Measurements from ENCODE around the gene FAM53B.

Gene FAM53B

GRCh38 chr10:124696446-124697392, 47.5 kb downstream of the FAM53B start:
- peak; percentile 58 for DNase-seq

GRCh38 chr10:124695259-124695658, 48.9 kb downstream of the FAM53B start:
- no peak for DNase-seq

GRCh38 chr10:124694481-124695220, 49.5 kb downstream of the FAM53B start:
- peak; percentile 57 for DNase-seq

DNA sequence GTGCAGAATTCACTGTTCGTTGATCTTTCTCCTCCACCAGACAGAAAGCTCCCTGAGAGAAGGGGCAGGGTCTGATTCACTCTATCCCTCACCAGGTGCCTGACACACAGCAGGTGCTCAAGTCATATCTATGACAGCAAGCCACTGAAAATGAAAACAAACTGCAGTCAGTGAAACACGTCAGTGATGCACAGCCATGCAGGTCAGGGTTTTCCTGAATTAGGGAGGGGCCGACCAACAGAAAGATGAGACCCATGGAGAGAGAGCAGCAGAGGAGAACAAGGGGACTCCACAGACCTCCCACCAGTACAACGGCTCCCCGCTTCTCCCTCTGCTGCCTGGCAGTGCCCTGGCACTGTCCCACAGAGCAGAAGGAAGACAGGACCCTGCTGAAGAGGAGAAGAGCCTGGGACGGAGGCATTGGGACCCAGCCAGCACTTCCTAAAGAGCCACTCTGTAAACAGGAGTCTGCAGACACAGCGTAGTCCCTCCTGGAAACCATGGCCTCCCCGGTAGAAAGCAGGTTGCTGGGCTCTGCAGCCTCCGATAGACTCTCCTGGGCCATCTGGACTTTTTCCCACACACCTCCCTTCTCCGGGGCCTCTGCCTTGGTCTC, 50.3 kb downstream of the FAM53B start:
- peak; percentile 65 for DNase-seq

- DNase-seq: no peak
These were observed 50.8 kb downstream of the FAM53B start for GRCh38 chr10:124693396-124693795.

GRCh38 chr10:124692100-124692446, 52.1 kb downstream of the FAM53B start:
- DNase-seq: no peak

DNA sequence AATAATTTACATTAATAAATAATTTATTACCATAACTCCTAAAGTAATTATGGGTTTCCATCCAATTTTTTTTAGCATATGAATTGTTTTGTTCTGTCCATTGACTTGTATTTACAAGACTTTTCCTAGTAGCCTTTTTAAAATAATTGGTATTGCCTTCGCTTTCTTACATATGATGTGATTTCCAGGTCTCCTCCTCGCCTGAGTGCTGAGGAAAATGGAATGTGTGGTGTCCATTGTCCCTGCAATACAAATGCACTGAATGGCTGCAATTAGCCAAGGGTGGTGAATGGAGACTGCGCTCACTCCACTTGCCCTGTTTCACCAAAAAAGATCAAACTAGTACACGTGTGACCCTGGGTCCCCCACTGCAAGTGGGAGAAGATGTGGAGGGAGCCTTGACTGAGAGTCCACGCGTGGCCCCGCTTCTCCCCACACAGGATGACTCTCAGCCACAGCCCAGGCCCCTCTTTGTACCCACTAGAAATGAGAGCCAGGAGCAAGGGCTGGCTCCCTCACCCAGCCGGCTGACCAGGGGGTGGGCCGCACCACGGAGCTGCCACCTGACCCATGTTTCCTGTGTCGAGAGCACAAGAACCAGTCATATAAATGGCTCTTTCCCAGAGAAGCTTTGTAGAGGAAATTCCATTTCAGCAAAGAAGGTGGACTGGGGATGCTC, 52.6 kb downstream of the FAM53B start:
- no peak for DNase-seq

DNA sequence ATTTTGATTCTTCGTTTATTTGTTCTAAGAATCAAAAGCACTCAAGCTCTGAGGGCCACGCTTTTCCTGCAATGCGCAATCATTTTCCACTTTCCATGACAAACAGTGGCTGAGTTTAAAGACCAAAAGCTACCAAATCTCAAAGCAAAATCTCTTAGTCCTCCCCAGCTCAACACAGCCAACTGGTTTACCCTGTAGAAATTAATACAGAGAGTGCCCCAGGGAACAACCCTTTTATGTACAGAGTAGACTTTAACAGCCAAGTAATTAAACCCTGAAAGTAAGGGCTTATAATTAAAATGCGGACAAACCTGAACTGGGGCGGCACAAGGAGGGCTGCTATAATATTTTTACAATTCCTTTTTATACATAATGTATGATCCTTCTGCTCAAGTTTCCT, 53.2 kb downstream of the FAM53B start:
- DNase-seq: no peak

GRCh38 chr10:124689911-124690498, 54.2 kb downstream of the FAM53B start:
- no peak for DNase-seq

DNA sequence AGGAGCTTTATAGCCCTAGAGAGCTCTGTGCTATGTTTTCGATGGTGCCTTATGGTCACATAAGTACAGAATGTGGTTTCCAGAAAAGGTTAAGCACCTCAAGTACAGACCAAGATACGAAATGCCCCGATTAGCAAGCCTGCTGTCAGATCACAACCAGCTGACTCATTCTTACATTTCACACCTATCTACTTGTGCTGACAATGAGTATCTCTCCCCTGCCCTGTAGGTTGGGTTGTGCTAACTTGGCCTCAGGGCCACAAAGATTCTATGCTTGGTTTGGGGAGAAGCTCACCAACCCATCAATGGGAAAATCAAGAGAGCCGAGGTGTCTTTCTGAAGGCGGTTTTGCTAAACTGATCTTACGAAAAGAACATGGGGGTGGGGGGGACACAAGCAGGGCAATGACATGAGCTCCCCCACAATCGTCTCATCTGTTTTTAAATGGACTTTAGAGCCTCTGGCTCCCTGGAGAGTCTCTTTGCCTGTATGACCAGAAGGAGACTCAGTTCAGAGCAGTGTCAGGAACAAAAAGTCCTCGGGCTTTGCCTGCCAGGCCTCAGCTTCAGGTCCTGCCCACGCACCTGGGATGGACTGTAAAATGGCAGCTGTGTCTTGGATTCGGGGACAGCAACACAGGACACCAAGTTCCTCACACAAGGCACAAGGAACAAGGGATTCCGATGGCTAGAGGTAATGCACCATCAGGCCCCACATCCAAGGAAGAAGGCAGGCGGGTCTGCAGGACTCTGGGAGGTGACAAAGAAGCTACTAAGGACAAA, 55.1 kb downstream of the FAM53B start:
- DNase-seq: peak; percentile 89

DNA sequence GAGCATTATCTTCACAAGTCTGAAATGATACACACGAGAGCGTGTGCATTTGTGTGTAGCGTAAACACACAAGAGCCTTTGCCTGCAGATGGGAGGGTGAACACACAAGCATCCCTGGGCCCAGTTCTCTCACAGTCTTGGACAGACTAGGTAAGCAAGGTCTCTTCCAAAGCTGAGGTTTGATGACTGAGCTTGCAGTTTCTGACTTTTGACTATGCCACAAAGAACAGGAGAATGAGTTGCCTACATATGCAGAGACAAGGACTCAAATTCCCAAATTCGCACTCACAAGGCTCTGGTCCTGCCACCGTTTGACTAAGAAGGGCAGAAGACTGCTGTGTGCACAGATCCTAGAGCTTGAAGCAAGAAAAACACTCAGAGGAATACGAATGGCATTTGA, 55.8 kb downstream of the FAM53B start:
- no peak for DNase-seq

- no peak for DNase-seq
These were observed 57.3 kb downstream of the FAM53B start for GRCh38 chr10:124686707-124687376.

DNA sequence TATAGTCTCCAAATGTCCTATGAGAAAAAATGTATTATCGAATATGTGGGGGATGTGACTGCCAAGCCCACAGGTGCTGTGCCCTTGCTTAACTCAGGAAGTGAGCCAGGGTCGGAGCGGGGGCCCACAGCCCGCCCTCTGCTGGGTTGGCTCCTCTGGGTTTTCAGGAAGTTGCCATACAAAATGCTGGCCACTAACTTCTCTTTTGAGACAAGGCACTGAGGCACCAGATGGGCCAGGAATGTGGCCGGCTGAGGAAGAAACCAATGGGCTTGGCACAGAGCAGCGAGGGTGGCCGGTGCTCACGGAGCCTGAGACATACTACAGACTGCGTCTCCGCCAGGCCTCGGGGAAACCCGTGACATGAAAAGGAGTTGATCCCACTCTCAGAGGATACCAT, 58.9 kb downstream of the FAM53B start:
- no peak for DNase-seq

- no peak for DNase-seq
These were observed 60.4 kb downstream of the FAM53B start for GRCh38 chr10:124683814-124684213.

GRCh38 chr10:124681626-124682552, 62.3 kb downstream of the FAM53B start:
- DNase-seq: no peak

DNA sequence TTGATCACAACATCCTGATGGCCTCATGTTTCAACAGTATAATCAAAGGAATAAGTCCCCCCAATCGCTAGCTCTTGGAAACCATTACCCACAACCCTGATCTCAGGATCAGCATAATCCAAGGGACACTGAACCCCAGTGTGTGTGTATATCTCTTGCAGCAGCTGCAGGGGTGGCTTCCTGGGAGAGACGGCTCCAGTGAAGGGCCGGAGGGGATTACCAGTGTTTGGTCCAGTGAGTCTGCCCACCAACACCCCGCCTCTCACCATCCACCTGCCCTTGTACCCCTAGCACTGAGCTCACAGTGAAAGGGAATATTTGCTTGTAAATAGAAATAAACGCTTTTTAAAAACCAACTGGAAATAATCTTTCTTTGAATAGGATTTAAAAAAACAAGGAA, 63.1 kb downstream of the FAM53B start:
- no peak for DNase-seq

- DNase-seq: no peak
These were observed 63.5 kb downstream of the FAM53B start for GRCh38 chr10:124680675-124681074.

DNA sequence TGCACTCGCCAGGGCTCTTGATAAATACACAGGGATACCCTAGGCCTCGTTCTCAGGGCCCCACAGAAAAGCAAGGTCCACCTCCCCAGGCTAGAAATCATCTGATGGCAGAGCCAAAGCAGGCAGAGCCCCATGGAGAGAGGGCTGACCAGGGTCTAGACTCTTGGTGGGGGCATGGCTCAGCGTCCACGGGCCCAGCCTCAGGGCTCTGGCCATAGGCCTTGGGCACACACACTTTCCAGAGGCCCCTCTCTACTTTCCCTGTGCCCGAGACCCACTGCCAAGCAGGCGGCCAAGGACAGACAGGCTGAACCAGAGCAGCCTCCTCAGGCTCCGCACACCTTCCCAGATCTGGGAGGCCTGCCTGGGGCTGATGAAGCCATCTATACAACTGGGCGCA, 64.8 kb downstream of the FAM53B start:
- no peak for DNase-seq

GRCh38 chr10:124678557-124679240, 65.5 kb downstream of the FAM53B start:
- DNase-seq: peak; percentile 65
